SU-DHL-6 (cell line): ENCODE data around the gene TMEM221.
A peak's percentile ranks its signal among the peaks of the same experiment; 100 is the strongest.

Source experiments
- EZH2phosphoT487 ChIP-seq: fragments of 200-600 bp; sonication (generic), shearing (Covaris generic); conservative IDR thresholded peaks from 2 replicates; pipeline ENCODE4 v1.6.1; 2018; ENCODE audit warnings: mild to moderate bottlenecking, antibody characterized with exemption, low read length, moderate library complexity, mixed read lengths
- TF ChIP-seq, protein P1 (sequence below): fragments of 200-600 bp; sonication (generic); IDR thresholded peaks from one replicate; pipeline ENCODE4 v1.5.1; 2017; ENCODE audit warnings: antibody characterized with exemption, mild to moderate bottlenecking, low read length, moderate library complexity; ENCODE audit not compliant: insufficient read depth, poor library complexity, severe bottlenecking

- TF ChIP-seq, protein P1, sequence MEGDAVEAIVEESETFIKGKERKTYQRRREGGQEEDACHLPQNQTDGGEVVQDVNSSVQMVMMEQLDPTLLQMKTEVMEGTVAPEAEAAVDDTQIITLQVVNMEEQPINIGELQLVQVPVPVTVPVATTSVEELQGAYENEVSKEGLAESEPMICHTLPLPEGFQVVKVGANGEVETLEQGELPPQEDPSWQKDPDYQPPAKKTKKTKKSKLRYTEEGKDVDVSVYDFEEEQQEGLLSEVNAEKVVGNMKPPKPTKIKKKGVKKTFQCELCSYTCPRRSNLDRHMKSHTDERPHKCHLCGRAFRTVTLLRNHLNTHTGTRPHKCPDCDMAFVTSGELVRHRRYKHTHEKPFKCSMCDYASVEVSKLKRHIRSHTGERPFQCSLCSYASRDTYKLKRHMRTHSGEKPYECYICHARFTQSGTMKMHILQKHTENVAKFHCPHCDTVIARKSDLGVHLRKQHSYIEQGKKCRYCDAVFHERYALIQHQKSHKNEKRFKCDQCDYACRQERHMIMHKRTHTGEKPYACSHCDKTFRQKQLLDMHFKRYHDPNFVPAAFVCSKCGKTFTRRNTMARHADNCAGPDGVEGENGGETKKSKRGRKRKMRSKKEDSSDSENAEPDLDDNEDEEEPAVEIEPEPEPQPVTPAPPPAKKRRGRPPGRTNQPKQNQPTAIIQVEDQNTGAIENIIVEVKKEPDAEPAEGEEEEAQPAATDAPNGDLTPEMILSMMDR = peak; percentile 46
- TF ChIP-seq EZH2phosphoT487 = no peak
Measured at GRCh38 chr19:17390665-17391370, 57.6 kb downstream of the TMEM221 start.
